ENCODE measurements around the gene MYO1E.
"Not testable (repeated sequence)": the region's sequence is repeated elsewhere in the genome, so short reads cannot be mapped to it uniquely, and the experiment has no call there.

The MYO1E gene

GRCh38 chr15:59280855-59281254, 91.8 kb downstream of the MYO1E start:
- H3K9me3 Mint-ChIP-seq, result no peaks in the 10 kb centered on the region
- H3K4me1 Mint-ChIP-seq, result no peaks in the 10 kb centered on the region
- no peak overlapping the region for H3K27ac Mint-ChIP-seq

GRCh38 chr15:59280292-59280691, 92.4 kb downstream of the MYO1E start:
- not testable (repeated sequence) for H3K27me3 Mint-ChIP-seq, H3K36me3 Mint-ChIP-seq, H3K4me3 Mint-ChIP-seq, H3K4me1 Mint-ChIP-seq, H3K27ac Mint-ChIP-seq, H3K9me3 Mint-ChIP-seq

More at GRCh38 chr15:59280855-59281254, 91.8 kb downstream of the MYO1E start:
- no peaks in the 10 kb centered on the region for H3K36me3 Mint-ChIP-seq
- H3K4me3 Mint-ChIP-seq, result no peak overlapping the region
- H3K27me3 Mint-ChIP-seq, result no peaks in the 10 kb centered on the region

- no peaks in the 10 kb centered on the region for H3K9me3 Mint-ChIP-seq
- H3K36me3 Mint-ChIP-seq, result no peaks in the 10 kb centered on the region
- no peak overlapping the region for H3K27ac Mint-ChIP-seq
- H3K4me3 Mint-ChIP-seq, result no peak overlapping the region
- H3K27me3 Mint-ChIP-seq, result no peaks in the 10 kb centered on the region
- peaks cover 3% of the 10 kb centered on the region for H3K4me1 Mint-ChIP-seq
These were observed 93.6 kb downstream of the MYO1E start for GRCh38 chr15:59279023-59279422.

DNA sequence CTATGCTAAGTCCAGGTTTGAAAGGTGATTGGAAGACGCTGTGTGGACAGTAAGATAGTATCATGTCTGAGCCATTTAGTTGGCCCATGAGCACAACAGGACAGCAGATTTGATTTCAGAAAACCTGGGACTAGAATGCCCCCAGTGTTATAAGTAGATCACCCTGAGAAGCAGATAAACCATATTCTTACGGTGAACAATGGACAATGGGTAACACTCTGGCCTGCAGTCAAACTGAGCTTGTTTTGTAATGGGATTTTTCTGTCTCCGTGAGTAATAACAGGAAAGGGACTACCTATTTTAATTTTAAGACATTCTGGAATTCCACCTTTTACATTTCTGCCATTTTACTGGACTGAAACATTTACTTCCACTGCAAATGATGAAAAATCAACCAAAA, 94.6 kb downstream of the MYO1E start:
- no peaks in the 10 kb centered on the region for H3K27me3 Mint-ChIP-seq
- no peak overlapping the region for H3K4me3 Mint-ChIP-seq
- H3K27ac Mint-ChIP-seq, result no peak overlapping the region
- no peaks in the 10 kb centered on the region for H3K9me3 Mint-ChIP-seq
- peaks cover 3% of the 10 kb centered on the region for H3K4me1 Mint-ChIP-seq
- no peaks in the 10 kb centered on the region for H3K36me3 Mint-ChIP-seq

DNA sequence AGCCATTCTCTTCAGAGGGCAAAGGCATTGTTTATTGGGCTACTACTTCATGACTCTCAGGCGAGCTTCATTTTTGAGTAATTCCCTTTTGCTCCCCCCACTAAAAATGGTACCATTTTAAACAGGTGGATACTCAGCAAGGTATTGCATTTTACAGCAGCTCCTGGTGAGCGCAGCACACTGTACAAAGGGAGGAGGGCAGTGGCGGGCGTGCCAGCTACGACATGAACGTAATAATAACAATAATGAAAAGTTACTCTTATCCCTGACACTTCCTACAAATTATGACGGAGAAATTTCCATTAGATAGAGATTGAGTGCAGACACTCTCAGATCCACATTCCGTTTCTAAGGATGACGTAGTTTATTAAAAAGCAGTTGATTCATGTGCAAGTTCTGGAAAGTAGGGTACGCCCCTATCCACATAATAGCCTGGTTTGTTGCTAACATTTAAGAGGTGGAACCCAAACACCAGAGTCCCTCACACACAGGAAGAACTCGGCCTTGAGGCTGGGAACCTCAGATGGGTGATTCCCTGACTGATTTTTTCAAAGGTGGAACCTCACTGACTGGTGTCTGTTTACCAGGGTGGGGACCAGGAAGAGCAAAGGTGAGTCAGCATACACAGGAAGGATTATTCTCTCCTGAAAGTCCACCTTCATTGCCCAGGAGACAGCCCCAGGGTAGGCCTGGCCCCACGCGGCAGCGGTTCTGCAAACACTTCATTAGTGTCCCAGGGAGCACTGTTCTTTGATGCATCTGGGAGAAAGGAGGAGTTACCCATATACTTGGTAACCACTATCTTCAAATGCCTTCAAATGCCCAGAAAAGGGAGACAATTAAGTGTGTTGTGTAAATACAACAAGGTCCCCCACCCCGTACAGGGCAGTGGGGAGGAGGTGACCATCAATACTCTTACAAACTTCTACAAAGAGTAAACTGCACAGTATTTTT, 96.2 kb downstream of the MYO1E start:
- H3K27ac Mint-ChIP-seq, result no peak overlapping the region
- H3K9me3 Mint-ChIP-seq, result no peaks in the 10 kb centered on the region
- no peak overlapping the region for H3K4me3 Mint-ChIP-seq
- no peaks in the 10 kb centered on the region for H3K36me3 Mint-ChIP-seq
- no peaks in the 10 kb centered on the region for H3K27me3 Mint-ChIP-seq
- H3K4me1 Mint-ChIP-seq, result peaks cover 3% of the 10 kb centered on the region

DNA sequence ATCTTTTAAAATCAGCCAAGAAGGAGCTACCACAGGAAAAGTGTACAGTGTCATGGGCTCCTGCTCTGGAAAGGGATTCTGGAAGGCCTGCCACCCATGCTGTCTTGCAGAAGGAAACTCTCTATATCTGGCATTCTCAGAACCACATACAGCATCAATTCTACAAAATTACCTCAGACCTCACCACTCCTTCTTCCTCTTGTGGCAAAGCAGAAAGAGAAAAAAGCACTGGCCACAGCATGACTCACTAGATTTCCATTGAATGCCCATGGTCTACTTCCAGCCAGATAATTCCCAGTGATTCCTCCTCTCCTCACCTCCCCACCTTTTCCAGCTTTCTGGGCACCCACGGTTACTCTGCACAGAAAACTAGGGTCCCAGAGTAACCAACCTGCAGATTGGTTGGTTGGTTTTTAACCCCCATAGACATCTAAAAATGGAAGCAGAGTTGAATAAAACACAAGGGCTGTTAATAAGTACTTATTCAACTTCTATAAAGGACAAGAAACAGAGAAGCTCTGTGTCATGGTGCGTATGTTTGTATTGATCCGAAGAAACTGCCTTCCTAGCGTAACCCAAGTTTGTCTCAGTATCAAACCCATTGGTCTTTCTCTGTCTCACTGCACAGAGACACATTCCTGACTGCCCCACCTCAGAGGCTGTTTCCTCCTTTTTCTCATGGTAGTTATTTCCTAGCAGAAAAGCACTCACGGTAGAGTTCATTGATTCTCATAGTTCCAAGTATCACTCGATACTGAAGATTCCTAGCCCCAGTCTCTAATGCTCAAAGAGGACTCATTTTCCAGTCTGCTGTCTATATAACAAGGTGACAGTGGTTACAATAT, 98.3 kb downstream of the MYO1E start:
- H3K4me3 Mint-ChIP-seq, result no peak overlapping the region

GRCh38 chr15:59273234-59273633, 99.4 kb downstream of the MYO1E start:
- Mint-ChIP-seq H3K27me3 (no peaks in the 10 kb centered on the region), H3K4me3 (no peak overlapping the region), H3K4me1 (peaks cover 3% of the 10 kb centered on the region), H3K27ac (no peak overlapping the region), H3K36me3 (no peaks in the 10 kb centered on the region), H3K9me3 (no peaks in the 10 kb centered on the region)

More for the DNA sequence above, 98.3 kb downstream of the MYO1E start:
- peaks cover 3% of the 10 kb centered on the region for H3K4me1 Mint-ChIP-seq
- no peak overlapping the region for H3K27ac Mint-ChIP-seq
- H3K36me3 Mint-ChIP-seq, result no peaks in the 10 kb centered on the region
- no peaks in the 10 kb centered on the region for H3K9me3 Mint-ChIP-seq
- H3K27me3 Mint-ChIP-seq, result no peaks in the 10 kb centered on the region

- Mint-ChIP-seq H3K9me3 (no peaks in the 10 kb centered on the region), H3K27ac (no peak overlapping the region), H3K27me3 (no peaks in the 10 kb centered on the region), H3K4me3 (no peak overlapping the region), H3K36me3 (no peaks in the 10 kb centered on the region), H3K4me1 (peaks cover 3% of the 10 kb centered on the region)
These were observed 101.0 kb downstream of the MYO1E start for GRCh38 chr15:59271595-59272201.

DNA sequence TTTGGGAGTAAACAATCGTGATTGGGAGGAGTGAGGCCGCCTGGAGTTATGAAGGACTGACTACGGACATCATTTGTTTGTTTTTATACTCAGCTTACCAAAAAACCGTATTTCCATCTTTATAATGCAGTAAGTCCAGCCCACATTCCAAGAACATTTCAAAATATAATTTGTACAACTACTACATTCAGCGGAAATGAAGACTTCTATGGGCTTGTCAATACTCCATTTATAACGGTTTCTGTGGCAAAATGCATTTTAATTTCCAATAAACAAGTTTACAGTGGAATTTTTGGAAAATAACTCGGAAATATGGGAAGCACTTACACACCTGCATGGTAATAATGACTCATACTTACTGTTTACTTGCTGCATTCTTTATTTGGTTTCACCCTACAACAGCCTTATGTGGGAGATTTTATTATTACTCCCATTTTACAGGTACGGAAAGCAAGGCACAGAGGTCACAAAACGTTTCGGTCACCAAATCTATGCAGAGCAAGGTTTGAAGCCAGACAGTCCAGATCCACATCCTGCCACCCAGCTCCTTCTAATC, 103.7 kb downstream of the MYO1E start:
- Mint-ChIP-seq H3K36me3 (no peaks in the 10 kb centered on the region), H3K4me1 (no peaks in the 10 kb centered on the region), H3K27me3 (no peaks in the 10 kb centered on the region), H3K27ac (no peak overlapping the region), H3K9me3 (no peaks in the 10 kb centered on the region), H3K4me3 (no peak overlapping the region)

DNA sequence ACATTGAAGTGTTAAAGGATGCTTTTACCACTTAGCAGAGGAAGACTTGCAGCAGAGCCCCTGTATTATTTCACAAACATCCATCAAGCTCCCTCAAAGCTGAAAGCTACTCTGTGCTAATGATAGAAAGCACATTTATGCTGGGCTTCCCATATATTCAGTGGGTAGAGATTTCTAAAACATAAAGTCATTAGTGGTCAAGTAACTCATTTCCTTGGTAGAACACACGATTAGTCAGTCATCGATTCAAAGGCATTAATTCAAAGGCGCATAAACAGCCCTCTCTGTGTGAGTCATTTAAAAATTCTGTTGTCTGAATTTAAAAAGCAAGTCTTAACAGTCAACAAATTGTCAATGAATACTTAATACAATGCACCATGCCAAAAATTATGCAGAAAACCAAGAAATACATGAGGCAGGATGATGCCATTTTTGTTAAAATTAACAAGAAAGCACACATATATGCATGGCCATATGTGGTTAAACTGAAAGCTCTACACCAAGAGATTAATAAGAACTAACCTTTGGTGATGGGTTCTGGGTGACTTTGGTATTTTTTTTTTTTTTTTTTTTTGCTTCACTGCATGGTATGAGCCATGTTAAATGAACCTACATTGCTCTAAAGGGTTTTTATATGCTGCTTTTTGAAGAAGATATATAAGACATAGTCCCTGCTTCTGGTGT, 104.4 kb downstream of the MYO1E start:
- no peaks in the 10 kb centered on the region for H3K4me1 Mint-ChIP-seq
- no peak overlapping the region for H3K27ac Mint-ChIP-seq
- no peaks in the 10 kb centered on the region for H3K9me3 Mint-ChIP-seq
- H3K36me3 Mint-ChIP-seq, result no peaks in the 10 kb centered on the region
- H3K27me3 Mint-ChIP-seq, result no peaks in the 10 kb centered on the region
- H3K4me3 Mint-ChIP-seq, result no peak overlapping the region

GRCh38 chr15:59266028-59266427, 106.6 kb downstream of the MYO1E start:
- Mint-ChIP-seq H3K9me3 (no peaks in the 10 kb centered on the region), H3K27ac (no peak overlapping the region), H3K36me3 (no peaks in the 10 kb centered on the region), H3K4me3 (no peak overlapping the region), H3K27me3 (no peaks in the 10 kb centered on the region), H3K4me1 (no peaks in the 10 kb centered on the region)

- H3K36me3 Mint-ChIP-seq, result no peaks in the 10 kb centered on the region
- no peaks in the 10 kb centered on the region for H3K4me1 Mint-ChIP-seq
- H3K9me3 Mint-ChIP-seq, result no peaks in the 10 kb centered on the region
- H3K27me3 Mint-ChIP-seq, result no peaks in the 10 kb centered on the region
- no peak overlapping the region for H3K27ac Mint-ChIP-seq
- H3K4me3 Mint-ChIP-seq, result no peak overlapping the region
These were observed 110.4 kb downstream of the MYO1E start for GRCh38 chr15:59262316-59262715.

DNA sequence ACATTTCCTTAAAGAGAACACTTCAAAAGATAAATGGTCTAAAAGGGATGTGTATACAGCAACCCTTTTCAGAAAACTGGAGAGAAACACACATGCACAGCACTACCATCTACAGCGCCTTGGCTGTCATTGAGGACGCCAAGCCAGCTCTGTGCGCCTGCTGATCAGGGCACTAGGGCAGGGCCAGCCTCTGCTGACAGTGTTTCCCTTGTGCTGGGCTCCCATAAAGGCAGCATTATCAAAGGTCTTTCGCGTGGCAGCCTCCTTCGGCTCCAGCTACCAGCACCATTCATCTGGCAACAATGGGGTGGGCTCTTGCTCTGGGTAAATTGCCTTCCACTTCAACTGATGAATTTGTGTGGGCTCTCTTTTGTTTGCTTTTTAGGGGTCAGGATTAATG, 112.6 kb downstream of the MYO1E start:
- no peaks in the 10 kb centered on the region for H3K9me3 Mint-ChIP-seq
- no peaks in the 10 kb centered on the region for H3K27me3 Mint-ChIP-seq
- no peak overlapping the region for H3K4me3 Mint-ChIP-seq
- no peak overlapping the region for H3K27ac Mint-ChIP-seq
- H3K36me3 Mint-ChIP-seq, result no peaks in the 10 kb centered on the region
- H3K4me1 Mint-ChIP-seq, result peaks cover 8% of the 10 kb centered on the region

DNA sequence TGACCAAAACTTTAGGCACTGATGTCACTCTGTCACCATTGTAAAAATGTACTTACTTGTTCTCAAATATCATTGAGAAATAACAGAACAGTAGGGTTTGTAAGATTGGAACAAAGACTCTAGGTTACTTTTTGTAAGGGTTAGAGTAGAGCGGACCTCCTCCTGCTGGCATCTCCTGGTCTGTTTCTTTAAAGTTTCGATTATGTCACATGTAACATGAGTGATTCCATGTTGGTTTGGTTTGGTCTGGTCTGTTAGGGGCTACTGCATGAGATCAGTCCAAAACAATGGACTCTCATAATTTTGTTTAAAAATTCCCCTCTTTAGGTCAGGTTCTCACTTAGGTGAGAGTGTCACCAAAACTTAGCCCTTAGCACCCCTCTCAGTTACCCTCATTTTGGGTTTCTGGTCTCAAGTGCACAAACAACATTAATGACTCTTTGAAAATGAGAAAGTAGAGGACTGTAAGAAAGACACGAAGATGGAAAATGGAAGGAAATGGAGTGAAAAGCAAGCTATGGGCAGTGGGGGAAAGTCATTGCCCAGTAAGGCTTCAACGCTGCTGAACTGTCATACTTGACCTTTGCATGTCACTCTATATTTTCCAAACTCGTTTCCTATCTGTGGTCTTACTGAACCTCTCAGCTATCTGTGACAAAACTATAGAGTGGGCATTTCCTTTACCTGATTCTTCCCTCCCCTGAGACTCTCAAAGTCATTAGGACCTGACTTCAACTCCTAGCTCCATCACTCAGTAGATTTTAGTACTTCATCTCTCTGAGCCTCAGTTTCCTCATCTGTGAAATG, 113.3 kb downstream of the MYO1E start:
- H3K36me3 Mint-ChIP-seq, result no peaks in the 10 kb centered on the region

More for the DNA sequence above, 113.3 kb downstream of the MYO1E start:
- Mint-ChIP-seq H3K27me3 (no peaks in the 10 kb centered on the region), H3K9me3 (no peaks in the 10 kb centered on the region), H3K27ac (no peak overlapping the region), H3K4me3 (no peak overlapping the region), H3K4me1 (peaks cover 8% of the 10 kb centered on the region)

Data from activated naive CD4-positive, alpha-beta T cell treated with anti-CD3 and anti-CD28 coated beads, Interleukin-2, amount 50 U/mL, for 24 hours (primary cell).